RPMI8226 (cell line): ENCODE results near the gene KIF3A.

Experiments
- DNase-seq: peaks from one replicate; pipeline ENCODE4 v3.0.0-alpha.2; 2015

KIF3A gene

GRCh38 chr5:132736853-132737833 lies at the start of gene KIF3A:
Gene KIF3A (minus strand): TSS chr5:132737546. CDS start chr5:132737419, 127 bp downstream.
- DNase-seq: peak; percentile 99

- DNase-seq: no peak
Measured at GRCh38 chr5:132787076-132787475, 49.7 kb upstream of the KIF3A start.

- no peak for DNase-seq
Measured at GRCh38 chr5:132785864-132786263, 48.5 kb upstream of the KIF3A start.

GRCh38 chr5:132785365-132785764 lies 48.0 kb upstream of the KIF3A start:
- no peak for DNase-seq

- no peak for DNase-seq
Measured at GRCh38 chr5:132782101-132782500, 44.8 kb upstream of the KIF3A start.

- DNase-seq: no peak
Measured at GRCh38 chr5:132781029-132781428, 43.7 kb upstream of the KIF3A start.

GRCh38 chr5:132780577-132780976 lies 43.2 kb upstream of the KIF3A start:
- DNase-seq: no peak

GRCh38 chr5:132779961-132780360 lies 42.6 kb upstream of the KIF3A start:
- no peak for DNase-seq

- no peak for DNase-seq
Measured at GRCh38 chr5:132778856-132779255, 41.5 kb upstream of the KIF3A start.

GRCh38 chr5:132778129-132778528 lies 40.8 kb upstream of the KIF3A start:
- no peak for DNase-seq

GRCh38 chr5:132777209-132778069 lies 40.1 kb upstream of the KIF3A start, which contains the start of gene SEPTIN8:
Gene SEPTIN8 (minus strand): TSS chr5:132777239. CDS start chr5:132777137, 102 bp downstream.
- peak; percentile 32 for DNase-seq

- no peak for DNase-seq
Measured at GRCh38 chr5:132776938-132777208, 39.5 kb upstream of the KIF3A start.

GRCh38 chr5:132776131-132776937 lies 39.0 kb upstream of the KIF3A start:
- no peak for DNase-seq

- DNase-seq: no peak
Measured at GRCh38 chr5:132775476-132775961, 38.2 kb upstream of the KIF3A start.

GRCh38 chr5:132774896-132775295 lies 37.5 kb upstream of the KIF3A start:
- DNase-seq: no peak

- DNase-seq: no peak
Measured at GRCh38 chr5:132774406-132774805, 37.1 kb upstream of the KIF3A start.

GRCh38 chr5:132773601-132774355 lies 36.4 kb upstream of the KIF3A start:
- no peak for DNase-seq

GRCh38 chr5:132773114-132773513 lies 35.8 kb upstream of the KIF3A start:
- DNase-seq: no peak

GRCh38 chr5:132772291-132773070 lies 35.1 kb upstream of the KIF3A start:
- no peak for DNase-seq

GRCh38 chr5:132771503-132771998 lies 34.2 kb upstream of the KIF3A start:
- DNase-seq: no peak
